ENCODE results near the gene ACTC1. TPM values are rescaled to one million over a fixed set of nuclear protein-coding genes. Genes with fewer than 3 reads are reported as not detected.

The ACTC1 gene
- total RNA-seq, 2 donors from 2014 or later: not detected

DNA sequence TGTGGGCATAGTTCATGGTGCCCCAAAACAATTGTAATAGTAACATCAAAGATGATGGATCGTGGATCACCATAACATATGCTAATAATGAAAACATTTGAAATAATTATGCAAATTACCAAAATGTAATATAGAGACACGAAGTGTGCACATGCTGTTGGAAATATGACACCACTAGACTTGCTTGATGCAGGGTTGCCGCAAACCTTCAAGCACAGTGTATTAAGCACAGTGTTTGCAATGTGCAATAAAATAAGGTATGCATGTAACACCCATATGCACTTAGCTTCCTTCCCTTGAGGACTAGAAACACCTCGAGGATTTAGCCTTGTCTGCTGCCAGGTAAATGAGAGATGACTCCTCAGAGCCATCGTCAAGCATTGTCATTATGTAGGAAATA, 29.6 kb downstream of the ACTC1 start:
- DNase-seq (no peak), ATAC-seq (no peak)
- Mint-ChIP-seq H3K36me3 (ENCODE audit: low read depth) (no peaks in the 10 kb centered on the region), H3K4me3 (no peak overlapping the region), H3K27me3 (peaks cover 17% of the 10 kb centered on the region), H3K27ac (no peak overlapping the region), H3K4me1 (peaks cover 7% of the 10 kb centered on the region)
- no peaks in the 10 kb centered on the region for H3K9me3 ChIP-seq (ENCODE audit: control insufficient read depth, low read length, poor library complexity, severe bottlenecking)

DNA sequence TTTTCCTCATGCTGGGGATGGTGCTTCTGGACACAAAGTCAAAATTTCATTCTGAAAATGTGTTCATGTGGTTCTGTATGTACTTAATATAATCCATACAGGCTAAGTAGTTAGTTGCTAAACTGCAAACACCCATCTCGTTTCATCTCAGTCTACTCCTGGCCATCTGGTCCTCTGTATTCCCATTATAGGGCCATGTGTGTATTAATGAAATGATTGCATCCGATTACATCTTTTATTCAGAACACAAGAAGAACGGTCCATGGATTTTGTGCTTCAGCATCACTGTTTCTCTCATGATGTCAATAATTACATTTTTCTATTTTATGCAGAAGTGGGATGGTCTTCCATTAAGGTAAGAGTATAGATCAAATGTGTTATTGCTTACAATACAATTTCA, 34.4 kb downstream of the ACTC1 start:
- Mint-ChIP-seq H3K27me3 (peaks cover 51% of the 10 kb centered on the region), H3K4me1 (peaks cover 7% of the 10 kb centered on the region), H3K4me3 (no peak overlapping the region), H3K36me3 (ENCODE audit: low read depth) (peaks cover 3% of the 10 kb centered on the region), H3K27ac (no peak overlapping the region)
- H3K9me3 ChIP-seq (ENCODE audit: control insufficient read depth, low read length, poor library complexity, severe bottlenecking): no peaks in the 10 kb centered on the region
- DNase-seq (no peak), ATAC-seq (no peak)

DNA sequence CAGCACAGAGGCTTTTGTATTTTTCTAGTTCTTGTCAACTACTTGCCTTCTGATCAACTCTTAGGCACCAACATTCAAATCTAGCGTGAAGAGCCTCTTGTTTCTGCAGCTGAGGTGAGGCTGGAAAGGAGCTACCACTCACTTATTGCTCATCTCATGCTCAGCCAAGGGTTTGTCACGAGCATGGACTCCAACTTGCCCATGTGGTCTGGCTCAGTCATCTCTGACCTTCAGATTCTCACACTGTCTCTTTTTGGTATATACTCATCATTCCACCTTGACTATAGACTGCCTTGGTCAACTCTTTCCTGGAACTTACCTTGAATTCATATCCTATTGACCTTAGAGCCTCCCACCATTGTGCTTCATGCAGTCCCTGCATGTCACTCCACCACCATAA, 35.4 kb downstream of the ACTC1 start:
- Mint-ChIP-seq H3K27ac (no peak overlapping the region), H3K4me1 (peaks cover 7% of the 10 kb centered on the region), H3K27me3 (peaks cover 59% of the 10 kb centered on the region), H3K36me3 (ENCODE audit: low read depth) (peaks cover 3% of the 10 kb centered on the region), H3K4me3 (no peak overlapping the region)
- DNase-seq (no peak), ATAC-seq (no peak)
- no peaks in the 10 kb centered on the region for H3K9me3 ChIP-seq (ENCODE audit: control insufficient read depth, low read length, poor library complexity, severe bottlenecking)

DNA sequence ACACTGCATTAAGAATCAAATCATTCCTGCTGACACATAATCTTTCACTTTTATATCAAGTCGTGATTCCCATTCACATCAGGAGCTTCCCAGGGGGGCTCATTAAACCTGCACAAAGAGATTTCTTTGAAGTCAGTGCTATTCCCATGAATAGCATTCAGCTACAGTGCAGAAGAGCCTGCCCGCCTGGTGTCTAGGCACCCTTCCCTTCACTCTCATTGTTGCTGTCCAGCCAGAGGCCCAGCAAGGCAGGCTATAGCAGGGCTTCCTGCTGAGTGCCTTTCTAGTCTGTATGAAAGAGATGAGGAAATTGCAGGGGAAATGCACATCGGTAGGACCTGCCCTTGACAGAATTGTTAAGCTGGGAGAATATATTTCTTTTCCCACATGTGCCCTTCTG, 36.0 kb downstream of the ACTC1 start:
- no peaks in the 10 kb centered on the region for H3K9me3 ChIP-seq (ENCODE audit: control insufficient read depth, low read length, poor library complexity, severe bottlenecking)
- no peak for ATAC-seq
- Mint-ChIP-seq H3K4me3 (no peak overlapping the region), H3K36me3 (ENCODE audit: low read depth) (peaks cover 3% of the 10 kb centered on the region), H3K27ac (no peak overlapping the region), H3K4me1 (peaks cover 7% of the 10 kb centered on the region), H3K27me3 (peaks cover 59% of the 10 kb centered on the region)
- DNase-seq: no peak

DNA sequence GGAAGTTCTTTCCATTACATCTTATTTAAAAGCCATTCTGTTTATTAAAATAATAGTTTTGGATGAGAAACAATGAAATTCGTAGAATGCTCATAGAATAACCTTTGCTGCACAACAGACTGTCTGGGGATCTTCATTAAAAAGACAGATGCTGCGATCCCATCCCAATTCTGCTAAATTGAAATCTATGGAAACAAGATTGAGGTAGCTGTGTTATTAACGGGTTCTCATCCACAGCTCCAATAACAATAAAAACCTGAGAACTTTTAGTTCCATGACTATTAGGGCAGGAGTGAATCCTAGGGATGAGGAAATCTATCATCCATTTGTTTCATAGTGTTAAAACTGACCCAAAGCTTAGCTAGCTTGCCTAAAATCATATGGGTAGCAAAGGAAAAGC, 38.1 kb downstream of the ACTC1 start:
- no peaks in the 10 kb centered on the region for H3K9me3 ChIP-seq (ENCODE audit: control insufficient read depth, low read length, poor library complexity, severe bottlenecking)
- Mint-ChIP-seq H3K27ac (no peak overlapping the region), H3K4me3 (no peak overlapping the region), H3K4me1 (peaks cover 3% of the 10 kb centered on the region), H3K36me3 (ENCODE audit: low read depth) (peaks cover 3% of the 10 kb centered on the region), H3K27me3 (peaks cover 74% of the 10 kb centered on the region)
- ATAC-seq: no peak
- no peak for DNase-seq

DNA sequence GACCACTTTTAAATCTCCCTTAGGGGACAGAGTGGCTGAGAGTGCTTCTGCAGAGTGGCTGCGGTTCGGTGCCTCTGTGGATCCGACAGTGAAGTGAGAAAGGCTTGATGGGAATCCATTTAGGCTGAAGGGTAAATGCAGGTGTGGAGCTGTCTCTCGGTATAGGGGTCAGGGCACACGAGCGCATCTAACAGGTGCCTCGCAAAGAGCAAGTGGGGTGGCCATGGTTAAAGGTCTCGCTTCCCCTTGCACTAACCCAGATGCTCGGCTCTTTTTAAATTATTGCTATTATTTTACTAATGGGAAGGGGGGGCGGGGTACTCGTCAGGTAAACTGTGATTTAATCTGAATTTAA, 40.0 kb downstream of the ACTC1 start:
- DNase-seq: no peak
- Mint-ChIP-seq H3K27ac (no peak overlapping the region), H3K4me1 (no peaks in the 10 kb centered on the region), H3K27me3 (peaks cover 85% of the 10 kb centered on the region), H3K36me3 (ENCODE audit: low read depth) (peaks cover 3% of the 10 kb centered on the region), H3K4me3 (peak overlapping the region; percentile 43)
- no peak for ATAC-seq
- no peaks in the 10 kb centered on the region for H3K9me3 ChIP-seq (ENCODE audit: control insufficient read depth, low read length, poor library complexity, severe bottlenecking)

DNA sequence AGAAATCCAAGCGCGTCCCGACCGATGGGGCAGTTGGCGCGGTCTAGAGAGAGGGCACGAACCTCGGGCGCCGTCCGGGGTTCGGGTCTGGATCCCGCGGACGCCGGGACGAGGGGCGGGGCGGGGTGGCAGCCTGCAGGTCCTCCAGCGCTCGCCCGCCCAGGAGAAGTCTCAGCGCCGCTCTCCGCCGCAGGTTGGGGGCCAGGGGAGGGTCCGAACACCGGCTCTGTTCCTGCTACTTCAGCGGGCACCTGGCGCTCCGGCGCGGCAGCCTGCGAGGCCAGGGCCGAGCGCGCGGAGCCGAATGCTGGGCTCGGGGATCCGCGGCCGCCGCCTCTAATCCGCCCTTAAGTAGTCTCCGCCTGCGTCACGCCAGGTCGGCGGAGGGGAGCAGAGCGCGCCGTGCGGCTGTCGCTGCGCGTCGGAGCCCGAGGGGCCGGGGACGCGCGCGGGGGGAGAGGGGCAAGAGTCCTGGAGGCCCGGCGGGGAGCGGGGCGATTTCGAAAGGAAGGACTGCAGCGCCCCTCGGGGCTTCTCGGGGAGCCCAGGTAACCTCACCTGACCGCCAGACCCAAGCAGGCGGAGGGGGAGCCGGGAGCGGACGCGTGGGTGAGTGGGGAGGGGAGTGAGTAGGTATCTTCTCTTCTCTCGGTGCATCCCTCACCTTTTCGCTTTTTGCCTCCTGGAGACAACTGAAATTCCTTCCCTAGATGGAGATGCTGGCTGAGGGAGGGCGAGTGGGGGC, 40.5 kb downstream of the ACTC1 start, which contains the start of gene GJD2:
GJD2 (minus strand) TSS at position 325 of the 745 bp plus-strand sequence. CDS start 510 bp downstream, outside the sequence.
- H3K4me3 Mint-ChIP-seq: peak within 1 kb of the TSS; percentile 55

DNA sequence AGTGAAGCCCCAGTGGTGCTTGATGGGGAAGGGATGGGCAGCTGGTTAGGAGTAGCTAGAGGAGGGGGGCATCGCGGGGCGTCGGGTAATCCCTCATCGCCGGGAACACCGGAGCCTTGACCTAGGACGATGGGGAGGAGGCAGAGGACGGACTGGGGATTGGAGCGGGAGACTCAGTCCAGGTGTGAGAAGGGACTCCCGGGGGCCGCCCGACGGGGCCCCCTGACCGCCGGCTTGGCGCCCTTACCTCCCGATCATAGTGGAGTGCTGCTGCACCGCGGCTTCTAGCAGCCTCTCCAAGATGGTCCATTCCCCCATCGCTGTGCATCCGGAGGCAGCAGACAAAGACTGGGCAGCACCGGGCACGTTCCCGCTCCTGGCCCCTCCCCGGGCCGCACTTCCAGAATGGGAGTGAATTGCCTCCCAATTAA, 41.2 kb downstream of the ACTC1 start:
- Mint-ChIP-seq H3K36me3 (ENCODE audit: low read depth) (no peaks in the 10 kb centered on the region), H3K4me1 (no peaks in the 10 kb centered on the region), H3K4me3 (peak overlapping the region; percentile 55), H3K27ac (no peak overlapping the region), H3K27me3 (peaks cover 80% of the 10 kb centered on the region)
- no peak for DNase-seq
- ATAC-seq: no peak
- no peaks in the 10 kb centered on the region for H3K9me3 ChIP-seq (ENCODE audit: control insufficient read depth, low read length, poor library complexity, severe bottlenecking)

More for the DNA sequence above, 40.5 kb downstream of the ACTC1 start, which contains the start of gene GJD2:
- no peaks in the 10 kb centered on the region for H3K9me3 ChIP-seq (ENCODE audit: control insufficient read depth, low read length, poor library complexity, severe bottlenecking)
- Mint-ChIP-seq H3K4me1 (no peaks in the 10 kb centered on the region), H3K27me3 (peaks cover 80% of the 10 kb centered on the region), H3K36me3 (ENCODE audit: low read depth) (no peaks in the 10 kb centered on the region), H3K27ac (no peak within 1 kb of the TSS)
- no peak for DNase-seq
- ATAC-seq: no peak

DNA sequence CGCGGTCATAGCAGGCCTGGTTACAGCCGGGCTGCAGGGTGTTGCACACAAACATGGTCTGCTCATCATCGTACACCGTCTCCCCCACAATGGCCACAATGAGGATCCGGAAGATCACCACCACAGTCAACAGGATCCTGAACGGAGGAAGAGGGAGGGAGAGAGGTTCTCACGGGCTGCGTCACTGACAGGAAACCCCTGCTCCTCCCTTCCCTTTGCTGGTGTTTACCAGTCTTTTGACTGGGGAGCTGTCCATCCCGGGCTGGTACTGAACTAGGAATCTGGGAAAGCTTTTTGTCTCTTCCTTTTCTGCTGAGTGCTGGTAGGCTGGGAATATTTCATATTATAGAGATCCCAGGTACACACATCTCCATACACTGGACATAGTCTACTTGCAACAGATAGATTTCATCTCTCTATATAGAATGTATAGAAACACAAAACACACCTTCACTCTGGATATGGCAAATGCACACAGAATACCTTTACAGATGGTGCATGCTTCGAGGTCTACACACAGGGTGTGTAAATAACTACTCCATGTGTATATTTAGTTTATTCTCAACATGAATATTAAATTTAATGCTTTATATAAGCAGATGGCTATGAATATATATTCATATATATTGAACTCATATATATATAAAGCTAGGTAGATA, 42.0 kb downstream of the ACTC1 start:
- no peak overlapping the region for H3K4me3 Mint-ChIP-seq
- H3K27ac Mint-ChIP-seq: no peak overlapping the region
- no peaks in the 10 kb centered on the region for H3K9me3 ChIP-seq (ENCODE audit: control insufficient read depth, low read length, poor library complexity, severe bottlenecking)
- ATAC-seq (no peak), DNase-seq (no peak)
- H3K36me3 Mint-ChIP-seq (ENCODE audit: low read depth): no peaks in the 10 kb centered on the region
- no peaks in the 10 kb centered on the region for H3K4me1 Mint-ChIP-seq
- peaks cover 79% of the 10 kb centered on the region for H3K27me3 Mint-ChIP-seq

DNA sequence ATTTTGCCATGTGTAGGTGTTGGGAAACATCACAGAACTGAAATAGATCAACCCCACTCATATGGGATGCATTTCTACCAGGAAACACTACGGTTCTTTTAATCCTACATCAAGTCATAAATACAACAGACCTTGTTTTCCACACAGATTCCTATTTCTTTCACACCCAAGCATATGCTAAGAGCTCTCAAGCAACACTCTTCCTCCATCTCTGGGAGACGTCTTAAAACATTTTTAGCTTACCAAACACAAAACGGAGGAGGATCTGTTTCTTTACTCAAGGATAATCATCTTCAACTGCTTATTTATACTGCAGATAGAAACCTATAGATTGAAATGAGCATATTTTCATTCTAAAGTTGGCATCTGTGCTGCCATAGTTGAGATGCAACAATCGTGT, 45.7 kb downstream of the ACTC1 start:
- DNase-seq (no peak), ATAC-seq (no peak)
- Mint-ChIP-seq H3K4me3 (no peak overlapping the region), H3K4me1 (no peaks in the 10 kb centered on the region), H3K36me3 (ENCODE audit: low read depth) (no peaks in the 10 kb centered on the region), H3K27me3 (peaks cover 67% of the 10 kb centered on the region), H3K27ac (no peak overlapping the region)
- no peaks in the 10 kb centered on the region for H3K9me3 ChIP-seq (ENCODE audit: control insufficient read depth, low read length, poor library complexity, severe bottlenecking)

Other genes with a start within 250 kb of the ACTC1 start
- 100 to 1,000 TPM; 428 to 475 TPM for gene GOLGA8B, start 211.9 kb downstream of the ACTC1 start, total RNA-seq
- not detected for gene GJD2, start 40.6 kb downstream of the ACTC1 start, total RNA-seq
- 10 to 100 TPM; 40.4 to 45.4 TPM for gene AQR, start 174.2 kb upstream of the ACTC1 start, total RNA-seq
- gene ZNF770, start 192.7 kb upstream of the ACTC1 start, total RNA-seq: 10 to 100 TPM; 33.1 to 39.3 TPM

Measured in T-helper 17 cell (primary cell).